CD14-positive monocyte (primary cell): Measurements from ENCODE around the gene COL27A1. TPM values are rescaled to one million over a fixed set of nuclear protein-coding genes. Genes with fewer than 3 reads are reported as not detected.

Experiments used
- DNase-seq, 3 donors: peaks; one replicate each; pipeline ENCODE4 v3.0.0-alpha.2; 2011 to 2022
- H2AFZ ChIP-seq: 2 replicates; pipeline ENCODE4 v1.6.0; 2012; ENCODE audit warnings: mild to moderate bottlenecking, low read depth, low read length, inconsistent platforms; ENCODE audit not compliant: insufficient read depth, poor library complexity, severe bottlenecking
- H3K27ac ChIP-seq, 2 donors: 1 replicate in 1 of 2; 2 replicates in 1 of 2; pipeline ENCODE4 v1.5.1; 2012 to 2013; ENCODE audit warnings: low read length in 2 of 2, control low read depth in 1 of 2, inconsistent platforms in 1 of 2, low read depth in 1 of 2, mild to moderate bottlenecking in 1 of 2
- H3K27me3 ChIP-seq, 2 donors: one replicate each; pipeline versions ENCODE4 v1.6.0 to v1.6.1; 2011 to 2013; ENCODE audit warnings: low read length in 2 of 2; ENCODE audit not compliant: control insufficient read depth in 2 of 2, insufficient read depth in 2 of 2
- H3K36me3 ChIP-seq, 2 donors: replicated peaks in 1 of 2; 1 replicate in 1 of 2; 2 replicates in 1 of 2; pipeline versions ENCODE4 v1.5.1 to v1.6.1; 2012 to 2013; ENCODE audit warnings: low read length in 2 of 2, control low read depth in 1 of 2, inconsistent platforms in 1 of 2, mild to moderate bottlenecking in 1 of 2; ENCODE audit not compliant: insufficient read depth in 2 of 2, control insufficient read depth in 1 of 2
- H3K4me1 ChIP-seq, 2 donors: 1 replicate in 1 of 2; 2 replicates in 1 of 2; pipeline versions ENCODE4 v1.5.1 to v1.6.1; 2012 to 2013; ENCODE audit warnings: low read length in 2 of 2, control low read depth in 1 of 2, inconsistent platforms in 1 of 2, mild to moderate bottlenecking in 1 of 2, moderate library complexity in 1 of 2; ENCODE audit not compliant: insufficient read depth in 2 of 2, control insufficient read depth in 1 of 2
- H3K4me2 ChIP-seq: replicated peaks from 2 replicates; pipeline ENCODE3; 2012; ENCODE audit warnings: low read length, moderate library complexity, mild to moderate bottlenecking; ENCODE audit not compliant: poor library complexity, severe bottlenecking; ENCODE audit errors: extremely low read depth
- H3K4me3 ChIP-seq, 3 experiments: fragments of 200-600 bp in 1 of 3; sonication (generic) in 1 of 3; replicated peaks in 1 of 3; 1 replicate in 2 of 3; 2 replicates in 1 of 3; pipeline ENCODE4 v1.5.1; 2011 to 2013; ENCODE audit warnings: low read length in 3 of 3, mild to moderate bottlenecking in 3 of 3, control low read depth in 2 of 3, low read depth in 2 of 3, inconsistent platforms in 1 of 3, moderate library complexity in 1 of 3
- H3K79me2 ChIP-seq: 2 replicates; pipeline ENCODE4 v1.6.0; 2012; ENCODE audit warnings: mild to moderate bottlenecking, control low read depth, inconsistent platforms, low read length, moderate library complexity; ENCODE audit not compliant: insufficient read depth
- H3K9ac ChIP-seq: 2 replicates; pipeline ENCODE4 v1.6.0; 2017; ENCODE audit warnings: low read length, mild to moderate bottlenecking; ENCODE audit not compliant: insufficient read depth, poor library complexity, severe bottlenecking
- H3K9me3 ChIP-seq, 2 donors: replicated peaks in 1 of 2; 1 replicate in 1 of 2; 2 replicates in 1 of 2; pipeline versions ENCODE4 v1.5.1 to v1.6.1; 2012 to 2013; ENCODE audit warnings: low read length in 2 of 2, control low read depth in 1 of 2; ENCODE audit not compliant: control insufficient read depth in 1 of 2, insufficient read depth in 1 of 2
- H4K20me1 ChIP-seq: 2 replicates; pipeline ENCODE4 v1.6.0; 2012; ENCODE audit warnings: mild to moderate bottlenecking, low read length, control low read depth, moderate library complexity; ENCODE audit not compliant: insufficient read depth
- H3K27ac Mint-ChIP-seq, 7 donors: one replicate each; pipeline ENCODE4 v1.8.0; 2020; ENCODE audit warnings: mild to moderate bottlenecking in 7 of 7, mixed read lengths in 7 of 7, moderate library complexity in 6 of 7, inconsistent platforms in 2 of 7
- H3K27me3 Mint-ChIP-seq, 3 donors: one replicate each; pipeline ENCODE4 v1.8.0; 2021 to 2022; ENCODE audit warnings: low read depth in 3 of 3, mild to moderate bottlenecking in 3 of 3, mixed read lengths in 3 of 3, moderate library complexity in 3 of 3, inconsistent platforms in 1 of 3
- H3K36me3 Mint-ChIP-seq, 2 donors: one replicate each; pipeline ENCODE4 v1.8.0; 2020; ENCODE audit warnings: mixed read lengths in 2 of 2, inconsistent platforms in 1 of 2, mild to moderate bottlenecking in 1 of 2
- H3K4me1 Mint-ChIP-seq: one replicate; pipeline ENCODE4 v1.8.0; 2020; ENCODE audit warnings: mild to moderate bottlenecking, mixed read lengths
- H3K4me3 Mint-ChIP-seq, 2 donors: one replicate each; pipeline ENCODE4 v1.8.0; 2020; ENCODE audit warnings: mild to moderate bottlenecking in 2 of 2, mixed read lengths in 2 of 2, moderate library complexity in 1 of 2
- H3K9me3 Mint-ChIP-seq, 7 donors: one replicate each; pipeline ENCODE4 v1.8.0; 2020 to 2022; ENCODE audit warnings: mixed read lengths in 7 of 7, mild to moderate bottlenecking in 6 of 7, moderate library complexity in 6 of 7, inconsistent platforms in 2 of 7
- CTCF ChIP-seq: fragments of 200-600 bp; IDR thresholded peaks from one replicate; pipeline ENCODE4 v1.8.0; 2022; ENCODE audit warnings: antibody characterized with exemption, mild to moderate bottlenecking
- WGBS: methylation state at CpG from one replicate; pipeline ENCODE4 v1.1.5; 2013; ENCODE audit warnings: missing lambda C conversion rate; ENCODE audit not compliant: insufficient coverage; 5-methylcytosine and 5-hydroxymethylcytosine counted together
- intact Hi-C, 2 donors: fragments of 100-400 bp; cut with micrococcal nuclease; formaldehyde crosslinking; loops; one replicate each; pipeline versions ENCODE4 v1.15.0 to v1.15.1; 2023
- polyA plus RNA-seq, 3 donors: library from polyadenylated mRNA; depleted of rRNA in 1 of 3; unstranded in 2 of 3; stranded (reverse) in 1 of 3; fragments of 300-500 nt in 2 of 3; fragments of >200 nt in 1 of 3; fragmentation: Illumina TruSeq in 2 of 3; gene quantifications; 1 replicate in 2 of 3; 2 replicates in 1 of 3; pipeline ENCODE4 v1.2.3, GENCODE V29; 2012 to 2021

The COL27A1 gene
- polyA plus RNA-seq, 3 donors: 0.03 TPM; not detected in 2

- intact Hi-C loops: no loop called here
- no peak for DNase-seq
- Mint-ChIP-seq H3K27ac (no peak overlapping the region), H3K9me3 (peaks cover 5 to 29% (median 19%) of the 10 kb centered on the region in 7 donors), H3K4me3 (no peak overlapping the region), H3K4me1 (no peaks in the 10 kb centered on the region), H3K36me3 (no peaks in the 10 kb centered on the region), H3K27me3 (peaks cover 4 to 6% (median 6%) of the 10 kb centered on the region in 3 donors)
- Histone ChIP-seq H2AFZ (no peak overlapping the region), H3K27ac (no peak overlapping the region), H3K9me3 (peaks cover 5 to 12% of the 10 kb centered on the region in 2 donors), H3K27me3 (peaks cover 0 to 8% of the 10 kb centered on the region in 2 donors), H3K4me2 (no peak overlapping the region), H3K4me3 (no peak overlapping the region), H3K79me2 (no peaks in the 10 kb centered on the region), H4K20me1 (no peaks in the 10 kb centered on the region), H3K9ac (no peak overlapping the region), H3K36me3 (no peaks in the 10 kb centered on the region), H3K4me1 (no peaks in the 10 kb centered on the region)
- no peak for TF ChIP-seq CTCF
- WGBS: no CpG with 5 or more reads among the region's 1 CpG
Observed at GRCh38 chr9:114296338-114296737, 141.0 kb downstream of the COL27A1 start.

GRCh38 chr9:114299286-114300152, 144.2 kb downstream of the COL27A1 start:
- peak in 1 of 3 donors; percentile 1 for DNase-seq
- Mint-ChIP-seq H3K4me1 (no peaks in the 10 kb centered on the region), H3K27ac (no peak overlapping the region)

More at GRCh38 chr9:114299286-114300152, 144.2 kb downstream of the COL27A1 start:
- Mint-ChIP-seq H3K36me3 (no peaks in the 10 kb centered on the region), H3K27me3 (peaks cover 0 to 7% (median 1%) of the 10 kb centered on the region in 3 donors), H3K9me3 (peaks cover 5 to 23% (median 19%) of the 10 kb centered on the region in 7 donors), H3K4me3 (no peak overlapping the region)
- H4K20me1 ChIP-seq: no peaks in the 10 kb centered on the region
- H3K9ac ChIP-seq: no peak overlapping the region
- H3K4me2 ChIP-seq: no peak overlapping the region
- no peak overlapping the region for H2AFZ ChIP-seq
- H3K36me3 ChIP-seq: no peaks in the 10 kb centered on the region
- intact Hi-C loops: loop anchor here in 1 of 2 donors (5.0 kb wide), 1 partner anchor 142 kb away; the partner anchor contains the start of gene COL27A1
- peaks cover 5 to 8% of the 10 kb centered on the region in 2 donors for H3K9me3 ChIP-seq
- no peak overlapping the region for H3K4me3 ChIP-seq
- TF ChIP-seq CTCF: no peak
- no peaks in the 10 kb centered on the region for H3K79me2 ChIP-seq
- no peak overlapping the region for H3K27ac ChIP-seq
- H3K4me1 ChIP-seq: no peaks in the 10 kb centered on the region
- 88% methylated on average over 14 of the region's 15 CpGs for WGBS
- no peaks in the 10 kb centered on the region for H3K27me3 ChIP-seq
